ENCODE data around the gene CUTA. TPM values are rescaled to one million over a fixed set of nuclear protein-coding genes. Genes with fewer than 3 reads are reported as not detected.

CUTA gene
- total and polyA plus RNA-seq, 2 of the 13 experiments (the other 11 are each of a cell fraction or from before 2014, with no cell fraction given) = 170 to 180 TPM

DNA sequence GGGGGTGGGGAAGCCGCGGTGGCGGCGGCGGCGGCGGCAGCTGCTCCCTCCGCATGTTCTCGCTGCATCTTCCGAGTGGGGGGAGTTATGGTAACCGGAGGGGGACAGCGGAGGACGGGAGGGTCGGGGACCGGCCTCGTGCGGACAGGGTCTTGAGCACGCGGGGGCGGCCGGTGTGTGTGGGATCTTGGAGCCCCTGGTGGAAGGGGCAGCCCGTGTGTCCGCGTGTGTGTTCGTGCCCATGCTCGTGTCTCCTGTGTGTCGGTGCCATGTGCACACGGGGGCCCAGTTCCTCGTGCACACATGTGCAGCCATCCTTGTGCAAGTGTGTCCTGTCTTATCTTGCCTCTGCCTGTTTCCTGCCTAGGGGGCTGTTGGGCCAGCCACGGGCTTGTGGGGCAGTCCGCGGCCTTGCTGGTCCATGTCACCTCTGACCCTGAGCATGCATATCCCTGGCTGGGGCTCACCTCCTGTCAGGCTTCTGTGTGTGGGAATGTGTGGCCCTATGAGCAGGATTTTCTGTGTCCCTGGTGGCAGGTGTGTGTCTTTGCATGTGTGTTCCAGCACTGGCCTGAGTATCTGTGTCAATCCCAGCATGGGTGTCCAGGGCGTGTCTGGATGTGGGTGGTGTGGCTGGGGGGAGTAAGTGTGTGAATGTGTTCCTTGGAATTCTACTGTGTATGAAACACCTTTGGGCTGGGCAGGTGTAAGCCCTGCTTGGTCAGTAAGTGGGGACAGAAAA is 10.5 kb upstream of the CUTA start (continued):
- TF ChIP-seq, protein P1, sequence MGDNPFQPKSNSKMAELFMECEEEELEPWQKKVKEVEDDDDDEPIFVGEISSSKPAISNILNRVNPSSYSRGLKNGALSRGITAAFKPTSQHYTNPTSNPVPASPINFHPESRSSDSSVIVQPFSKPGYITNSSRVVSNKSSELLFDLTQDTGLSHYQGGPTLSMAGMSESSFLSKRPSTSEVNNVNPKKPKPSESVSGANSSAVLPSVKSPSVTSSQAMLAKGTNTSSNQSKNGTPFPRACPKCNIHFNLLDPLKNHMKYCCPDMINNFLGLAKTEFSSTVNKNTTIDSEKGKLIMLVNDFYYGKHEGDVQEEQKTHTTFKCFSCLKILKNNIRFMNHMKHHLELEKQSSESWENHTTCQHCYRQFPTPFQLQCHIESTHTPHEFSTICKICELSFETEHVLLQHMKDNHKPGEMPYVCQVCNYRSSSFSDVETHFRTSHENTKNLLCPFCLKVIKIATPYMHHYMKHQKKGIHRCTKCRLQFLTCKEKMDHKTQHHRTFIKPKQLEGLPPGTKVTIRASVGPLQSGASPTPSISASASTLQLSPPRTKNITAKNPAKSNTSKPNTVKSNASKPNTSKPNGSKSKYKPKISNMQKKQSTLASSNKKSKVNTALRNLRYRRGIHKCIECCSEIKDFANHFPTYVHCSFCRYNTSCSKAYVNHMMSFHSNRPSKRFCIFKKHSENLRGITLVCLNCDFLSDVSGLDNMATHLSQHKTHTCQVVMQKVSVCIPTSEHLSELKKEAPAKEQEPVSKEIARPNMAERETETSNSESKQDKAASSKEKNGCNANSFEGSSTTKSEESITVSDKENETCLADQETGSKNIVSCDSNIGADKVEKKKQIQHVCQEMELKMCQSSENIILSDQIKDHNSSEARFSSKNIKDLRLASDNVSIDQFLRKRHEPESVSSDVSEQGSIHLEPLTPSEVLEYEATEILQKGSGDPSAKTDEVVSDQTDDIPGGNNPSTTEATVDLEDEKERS (CRISPR knock-in tag; IDR thresholded peaks at IDR 0.05) = peak; percentile 55; the same call in 1 of the 2 replicates
- TF ChIP-seq ZNF615 (CRISPR knock-in tag; IDR thresholded peaks at IDR 0.05; ENCODE audit: borderline replicate concordance) (no peak), ZNF343 (CRISPR knock-in tag; IDR thresholded peaks at IDR 0.05) (0 out of 2 replicates have a peak, but pooled peaks have one; percentile 25), ZMAT3 (CRISPR knock-in tag; conservative IDR thresholded peaks at IDR 0.05) (no peak), ZNF724P (CRISPR knock-in tag; IDR thresholded peaks at IDR 0.05; ENCODE audit: borderline replicate concordance) (peak; percentile 47; the same call in 1 of the 2 replicates), SMARCC2 (IDR thresholded peaks at IDR 0.05) (no peak), MEF2D (CRISPR knock-in tag; IDR thresholded peaks at IDR 0.05) (no peak), SMAD3 (CRISPR knock-in tag; IDR thresholded peaks at IDR 0.05) (no peak), CENPT (CRISPR knock-in tag; IDR thresholded peaks at IDR 0.05; ENCODE audit: low read depth) (no peak; the same call in 1 of the 2 replicates), ZKSCAN5 (CRISPR knock-in tag; IDR thresholded peaks at IDR 0.05) (no peak), ZNF605 (CRISPR knock-in tag; IDR thresholded peaks at IDR 0.05) (no peak; the same call in 1 of the 2 replicates), SOX5 (CRISPR knock-in tag; IDR thresholded peaks at IDR 0.05; ENCODE audit: borderline replicate concordance) (no peak), ZNF749 (CRISPR knock-in tag; IDR thresholded peaks at IDR 0.05; ENCODE audit: borderline replicate concordance) (0 out of 2 replicates have a peak, but pooled peaks have one; percentile 38), KDM5A (IDR thresholded peaks at IDR 0.05; ENCODE audit: borderline replicate concordance, low read length) (no peak), RBFOX2 (IDR thresholded peaks at IDR 0.05; ENCODE audit: low read depth, low read length) (no peak), ELF1 (CRISPR knock-in tag; IDR thresholded peaks at IDR 0.05) (no peak), ZNF878 (CRISPR knock-in tag; IDR thresholded peaks at IDR 0.05) (no peak), RFXANK (CRISPR knock-in tag; IDR thresholded peaks at IDR 0.05) (no peak), MXI1 (IDR thresholded peaks at IDR 0.05; ENCODE audit: borderline replicate concordance, low read depth, low read length) (0 out of 3 replicates have a peak, but pooled peaks have one; percentile 38)
- TF ChIP-seq, protein P2, sequence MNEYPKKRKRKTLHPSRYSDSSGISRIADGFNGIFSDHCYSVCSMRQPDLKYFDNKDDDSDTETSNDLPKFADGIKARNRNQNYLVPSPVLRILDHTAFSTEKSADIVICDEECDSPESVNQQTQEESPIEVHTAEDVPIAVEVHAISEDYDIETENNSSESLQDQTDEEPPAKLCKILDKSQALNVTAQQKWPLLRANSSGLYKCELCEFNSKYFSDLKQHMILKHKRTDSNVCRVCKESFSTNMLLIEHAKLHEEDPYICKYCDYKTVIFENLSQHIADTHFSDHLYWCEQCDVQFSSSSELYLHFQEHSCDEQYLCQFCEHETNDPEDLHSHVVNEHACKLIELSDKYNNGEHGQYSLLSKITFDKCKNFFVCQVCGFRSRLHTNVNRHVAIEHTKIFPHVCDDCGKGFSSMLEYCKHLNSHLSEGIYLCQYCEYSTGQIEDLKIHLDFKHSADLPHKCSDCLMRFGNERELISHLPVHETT (CRISPR knock-in tag; conservative IDR thresholded peaks at IDR 0.05) = peak; percentile 40; the same call in 1 of the 2 replicates
- TF ChIP-seq, protein P3, sequence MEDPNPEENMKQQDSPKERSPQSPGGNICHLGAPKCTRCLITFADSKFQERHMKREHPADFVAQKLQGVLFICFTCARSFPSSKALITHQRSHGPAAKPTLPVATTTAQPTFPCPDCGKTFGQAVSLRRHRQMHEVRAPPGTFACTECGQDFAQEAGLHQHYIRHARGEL (CRISPR knock-in tag; IDR thresholded peaks at IDR 0.05) = peak; percentile 57; the same call in 1 of the 2 replicates

Data from HepG2 (cell line).